Central memory CD4-positive, alpha-beta T cell (primary cell): ENCODE data around the gene CH25H.
A peak's percentile ranks its signal among the peaks of the same experiment; 100 is the strongest.

Experiments used
- DNase-seq: peaks from one replicate; pipeline ENCODE4 v3.0.0; 2022

The CH25H gene

DNA sequence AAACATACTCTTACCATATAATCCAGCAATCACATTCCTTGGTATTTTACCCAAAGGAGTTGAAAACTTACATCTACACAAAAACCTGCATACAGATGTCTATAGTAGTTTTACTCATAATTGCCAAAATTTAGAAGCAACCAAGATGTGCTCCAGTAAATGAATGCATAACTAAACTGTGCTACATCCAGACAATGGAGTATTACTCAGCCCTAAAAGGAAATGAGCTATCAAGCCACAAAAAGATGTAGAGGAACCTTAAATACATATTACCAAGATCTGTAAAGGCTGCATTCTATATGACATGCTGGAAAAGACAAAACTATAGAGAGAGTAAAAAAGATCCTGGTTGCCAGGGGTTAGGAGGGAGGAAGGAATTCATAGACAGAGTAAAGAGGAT, 21.8 kb upstream of the CH25H start:
- no peak for DNase-seq

DNA sequence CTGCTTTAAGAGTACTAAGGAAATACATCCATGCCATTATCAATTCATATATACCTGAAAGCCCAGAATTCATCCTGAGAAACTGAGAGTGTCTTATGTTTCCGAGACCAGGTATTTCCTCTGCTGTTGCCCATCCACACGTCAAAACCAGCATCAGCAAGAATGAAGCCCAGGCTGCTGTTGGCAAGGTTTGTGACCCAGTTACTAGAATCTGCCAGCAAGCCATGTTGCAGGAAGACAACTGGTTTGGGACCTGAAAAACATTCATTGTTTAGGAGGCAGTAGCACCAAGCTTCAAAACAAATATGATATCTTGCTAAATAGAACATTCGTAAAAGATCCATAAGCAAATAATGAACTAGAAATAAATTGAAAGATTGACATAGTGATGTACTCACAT, 21.0 kb upstream of the CH25H start:
- no peak for DNase-seq

DNA sequence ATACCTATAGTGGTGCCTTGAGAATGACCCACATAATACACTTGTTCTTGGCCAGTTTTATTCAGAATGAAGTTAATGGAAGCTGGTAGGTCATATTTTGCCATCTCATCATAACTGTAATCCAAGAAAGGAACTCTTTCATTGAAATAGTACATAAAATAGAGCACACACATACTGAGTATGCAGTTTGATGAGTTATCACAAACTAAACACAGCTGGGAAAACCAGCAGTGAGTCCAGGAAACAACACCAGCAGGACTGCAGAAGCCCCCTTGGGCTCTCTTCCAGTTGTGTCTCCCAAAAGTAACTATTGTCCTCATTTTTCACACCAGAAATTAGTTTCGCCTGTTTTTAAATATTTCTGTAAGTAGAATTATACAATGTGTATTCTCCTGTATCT, 19.8 kb upstream of the CH25H start:
- DNase-seq = no peak

DNA sequence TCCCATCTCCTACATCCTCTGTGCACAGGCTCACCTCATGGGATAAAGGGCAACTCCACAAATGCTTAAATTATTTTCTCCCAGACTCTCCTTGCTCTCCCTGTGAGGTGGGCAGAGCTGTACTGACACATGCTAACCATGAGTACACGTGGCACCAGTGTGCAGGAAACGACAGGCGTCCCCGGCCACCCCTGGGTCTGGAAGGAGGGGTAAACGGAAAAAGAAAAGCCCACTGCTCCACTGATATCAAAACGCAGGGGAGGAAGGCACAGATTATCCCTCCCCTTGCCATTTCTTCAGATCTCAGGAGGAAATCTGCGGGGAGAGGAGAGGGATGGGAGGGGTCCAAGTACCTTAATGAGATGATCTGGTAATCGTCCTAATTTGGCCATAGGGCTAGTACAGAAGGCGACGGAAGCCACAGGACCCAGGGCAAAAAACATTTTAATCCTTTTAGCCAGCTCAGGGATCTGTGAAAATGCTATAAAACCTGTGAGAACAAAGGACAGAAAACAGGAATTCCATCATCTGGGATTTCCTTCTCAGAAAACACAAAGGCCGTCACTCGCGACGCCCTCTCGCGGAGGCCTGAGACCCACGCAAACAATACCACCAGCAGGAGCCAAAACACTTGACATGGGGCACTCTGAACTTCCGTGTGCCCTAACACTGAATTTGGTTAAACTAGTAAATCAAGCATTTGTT, 17.8 kb upstream of the CH25H start:
- DNase-seq = no peak

DNA sequence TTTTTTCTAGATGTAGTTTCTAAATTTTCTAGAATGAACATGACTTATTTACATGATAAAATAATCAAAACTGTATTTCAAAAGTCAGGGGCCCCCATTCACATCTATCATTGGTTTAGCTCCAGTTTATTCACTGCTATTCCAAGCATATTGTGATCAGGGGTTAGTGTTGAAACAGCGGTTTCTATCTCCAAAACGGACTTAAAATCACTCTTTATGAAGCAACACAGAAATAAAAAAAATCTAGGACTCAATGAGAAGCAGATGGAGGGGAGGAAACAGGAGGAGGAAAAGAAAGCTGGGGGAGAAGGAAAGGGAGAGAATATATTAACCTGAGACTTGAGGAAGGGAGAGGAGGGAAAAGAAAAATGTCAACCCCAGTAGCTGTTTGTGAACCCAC, 14.8 kb upstream of the CH25H start:
- DNase-seq = no peak

DNA sequence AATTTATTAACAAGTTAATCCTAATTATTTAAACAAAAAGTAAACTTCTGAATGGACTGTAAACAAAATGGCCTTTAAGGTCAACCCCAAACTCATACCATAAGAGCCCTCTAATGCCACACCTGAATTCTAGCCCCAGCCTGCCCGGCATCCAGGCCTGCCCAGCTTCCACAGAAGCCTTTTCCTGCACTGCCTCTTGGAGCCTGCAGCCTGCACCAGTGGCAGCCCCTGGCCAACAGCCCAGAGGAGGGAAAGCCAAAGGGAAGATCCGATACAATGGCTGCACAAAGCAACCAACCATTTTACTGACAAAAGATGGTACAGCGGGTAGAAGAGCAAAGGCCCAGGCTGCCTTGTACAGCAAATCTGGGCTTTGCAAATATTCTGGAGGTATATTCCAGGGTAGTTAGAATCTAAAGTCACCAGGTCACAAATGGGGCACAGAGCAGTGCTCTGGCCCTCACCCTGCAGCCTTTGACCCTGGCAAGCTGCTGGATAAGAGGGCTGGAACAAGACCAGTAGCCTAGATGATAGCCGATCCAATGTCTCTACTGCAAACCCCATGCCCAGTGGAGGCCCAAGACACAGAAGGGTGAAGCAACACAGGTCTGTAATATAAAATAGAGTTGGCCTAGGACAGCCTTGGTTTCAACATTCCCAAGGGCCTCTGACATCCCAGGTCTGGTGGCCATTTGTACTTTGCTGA, 12.5 kb upstream of the CH25H start:
- DNase-seq = no peak

DNA sequence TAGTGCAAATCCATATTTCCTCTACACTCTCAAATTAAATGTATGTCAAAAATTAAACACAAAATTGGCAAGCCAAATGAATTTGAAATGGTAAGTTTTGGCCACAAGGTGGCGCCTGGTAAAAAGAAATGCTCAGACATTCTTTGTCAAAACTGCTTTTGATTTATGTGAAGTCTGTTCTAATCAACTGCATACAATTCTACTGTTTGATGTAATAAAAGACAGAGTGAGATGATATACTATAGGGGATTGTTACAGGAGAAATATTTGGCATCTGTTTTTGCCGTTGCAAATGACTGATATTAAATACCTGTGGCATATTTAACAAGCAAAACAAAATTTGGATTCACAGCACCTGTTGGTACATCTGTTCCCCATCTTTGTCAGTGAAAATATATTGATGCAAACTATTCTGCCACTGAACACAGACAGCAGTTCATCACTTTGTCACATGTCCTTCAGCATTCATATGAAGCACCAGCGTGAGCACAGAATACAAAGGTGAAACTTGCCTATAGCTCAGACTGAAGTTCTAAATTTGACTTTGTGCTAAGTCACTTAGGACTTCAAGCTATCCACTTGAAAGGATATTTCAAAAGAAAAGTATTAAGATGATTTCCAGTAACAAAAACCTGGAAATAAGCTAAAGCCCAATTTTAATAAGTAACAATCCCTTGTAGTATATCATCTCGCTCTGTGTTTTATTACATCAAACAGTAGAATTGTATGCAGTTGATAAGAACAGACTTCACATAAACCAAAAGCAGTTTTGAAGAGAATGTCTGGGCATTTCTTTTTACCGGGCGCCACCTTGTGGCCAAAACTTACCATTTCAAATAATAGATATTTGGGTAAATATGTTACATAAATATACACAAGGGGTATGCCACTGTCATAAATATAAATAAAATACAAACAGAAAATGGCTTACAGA, 10.2 kb upstream of the CH25H start:
- peak; percentile 51 for DNase-seq

DNA sequence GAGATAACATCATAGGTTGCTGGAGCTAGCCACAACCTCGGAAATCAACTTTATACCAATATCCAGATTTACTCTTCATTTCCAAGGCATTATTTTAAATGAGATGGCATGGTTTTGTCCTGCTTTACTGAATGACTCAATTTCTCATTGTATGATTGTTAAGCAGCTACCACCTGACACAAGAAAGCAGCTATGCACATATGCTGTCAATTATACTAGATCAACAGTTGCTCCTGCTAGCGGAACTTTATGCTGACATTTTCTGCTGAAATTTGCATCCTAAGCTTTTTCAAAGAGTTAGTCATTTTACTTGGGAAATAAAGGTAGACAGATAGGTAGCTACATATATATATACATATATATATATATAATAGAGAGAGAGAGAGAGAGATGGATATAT, 8.9 kb upstream of the CH25H start:
- no peak for DNase-seq

DNA sequence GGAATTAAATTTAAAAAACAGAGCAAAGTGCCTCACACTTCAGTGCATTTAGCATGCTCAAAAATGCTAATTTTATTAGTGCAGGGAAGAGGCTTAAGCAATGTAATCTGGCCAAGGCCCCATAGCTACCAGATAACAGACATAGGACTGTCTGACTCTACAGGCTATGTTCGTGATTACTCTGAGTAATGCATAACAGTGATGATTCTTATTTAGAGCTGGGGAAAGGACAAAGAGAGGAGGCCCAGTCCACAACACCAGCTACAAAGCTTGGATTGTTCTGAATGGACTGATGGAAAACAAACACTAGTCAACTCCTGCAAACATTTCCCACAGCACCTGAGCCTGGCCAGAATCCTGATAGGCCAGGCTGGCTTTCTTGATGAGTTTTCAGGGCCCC, 8.4 kb upstream of the CH25H start:
- no peak for DNase-seq

DNA sequence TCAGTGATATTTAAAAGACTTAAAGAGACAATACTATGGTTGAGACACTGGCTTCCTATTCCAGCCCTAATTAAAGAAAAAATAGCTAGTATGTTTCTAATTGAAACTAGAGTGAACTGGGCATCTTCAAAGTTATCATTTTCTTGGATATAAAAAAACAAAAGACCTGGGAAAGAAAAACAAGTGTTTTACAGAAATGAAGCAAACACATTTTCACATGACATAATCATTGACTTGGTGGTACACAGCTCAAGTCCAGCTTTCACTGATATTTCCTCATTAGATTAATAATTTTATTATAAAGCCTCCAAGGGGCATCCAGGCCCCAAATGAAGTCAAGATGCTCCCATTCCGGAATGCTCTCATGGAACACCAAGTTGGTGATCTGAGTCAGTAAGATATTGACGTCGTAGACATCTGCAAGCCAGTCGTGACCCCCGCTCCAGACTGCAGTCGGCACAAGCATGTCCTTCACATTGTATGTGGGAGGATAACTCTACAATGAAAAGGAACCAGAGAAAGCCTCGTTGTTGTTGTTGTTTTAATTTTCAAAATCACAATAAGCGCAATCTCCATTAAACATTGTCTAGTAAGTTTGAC, 7.5 kb upstream of the CH25H start:
- DNase-seq = no peak

DNA sequence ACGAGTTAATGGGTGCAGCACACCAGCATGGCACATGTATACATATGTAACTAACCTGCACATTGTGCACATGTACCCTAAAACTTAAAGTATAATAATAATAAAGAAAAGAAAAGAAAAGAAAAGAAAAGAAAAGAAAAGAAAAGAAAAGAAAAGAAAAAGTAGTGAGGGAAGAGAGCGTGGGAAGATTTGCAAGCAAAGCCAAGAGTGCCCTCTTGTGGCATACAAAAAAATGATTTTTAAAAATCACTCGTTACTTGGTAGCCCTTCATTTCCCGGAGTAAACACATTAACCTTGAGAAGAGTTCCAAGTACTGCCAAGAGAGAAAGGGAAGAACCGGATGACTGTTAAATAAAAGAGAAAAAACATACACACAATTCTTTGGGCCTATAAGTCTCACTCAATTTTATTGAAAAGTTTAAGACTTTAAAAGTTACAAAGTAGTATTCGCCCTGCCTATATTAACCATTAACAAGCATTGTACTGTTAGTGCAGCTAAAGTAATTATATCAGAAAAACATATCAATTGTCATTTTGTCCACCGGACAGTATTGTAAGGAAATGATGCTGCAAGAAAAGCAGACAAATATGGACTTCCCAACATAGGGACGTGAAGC, 6.2 kb upstream of the CH25H start:
- peak; percentile 36 for DNase-seq

DNA sequence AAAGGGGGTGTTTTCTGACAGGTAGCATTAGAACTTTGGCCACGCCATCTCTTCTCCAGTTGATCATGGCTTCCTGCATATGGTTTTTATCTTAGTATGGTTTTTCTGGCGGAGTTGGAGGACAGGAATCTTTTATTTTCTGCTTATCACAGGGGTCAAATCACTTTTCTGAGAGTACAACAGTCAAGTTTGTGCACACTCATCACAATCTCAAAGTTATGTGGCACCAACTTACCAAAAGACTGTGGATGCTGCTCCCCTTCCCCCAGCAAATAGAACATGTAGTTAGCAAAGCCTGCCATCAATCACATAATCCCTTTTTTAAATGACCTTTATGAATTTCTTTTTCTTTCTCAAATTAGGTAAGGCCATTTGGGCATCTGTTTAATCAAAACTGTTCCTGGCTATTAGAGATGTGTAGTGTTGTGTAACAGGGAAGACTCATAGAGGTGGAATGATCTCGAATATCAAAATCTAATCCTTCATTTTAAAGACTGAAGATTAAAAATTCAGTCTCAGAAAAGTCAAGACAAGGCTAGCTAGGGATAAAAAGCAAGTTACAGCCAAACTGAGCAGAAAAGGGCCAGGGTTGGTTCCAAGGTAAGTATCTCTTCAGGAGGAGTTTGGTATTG, 3.8 kb upstream of the CH25H start:
- no peak for DNase-seq

DNA sequence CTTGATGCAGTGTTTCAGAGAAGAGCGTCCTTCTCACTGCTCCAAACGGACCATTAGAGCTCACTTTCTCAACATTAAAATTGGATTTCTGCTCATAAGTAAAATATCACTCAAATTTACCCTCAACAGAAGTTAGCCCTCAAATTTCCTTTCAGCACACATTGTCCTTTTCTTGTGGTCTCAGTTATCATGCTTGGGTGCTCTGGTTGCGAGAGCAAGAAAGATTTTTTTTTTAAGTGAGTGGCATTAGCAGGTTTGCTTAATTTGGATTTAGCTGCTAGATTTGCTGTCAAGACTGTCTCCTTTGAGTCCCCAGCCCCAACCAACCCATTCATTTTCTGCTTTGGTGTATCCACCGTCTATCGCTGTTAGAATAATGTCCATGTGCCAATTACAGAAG, 2.6 kb upstream of the CH25H start:
- DNase-seq = no peak

DNA sequence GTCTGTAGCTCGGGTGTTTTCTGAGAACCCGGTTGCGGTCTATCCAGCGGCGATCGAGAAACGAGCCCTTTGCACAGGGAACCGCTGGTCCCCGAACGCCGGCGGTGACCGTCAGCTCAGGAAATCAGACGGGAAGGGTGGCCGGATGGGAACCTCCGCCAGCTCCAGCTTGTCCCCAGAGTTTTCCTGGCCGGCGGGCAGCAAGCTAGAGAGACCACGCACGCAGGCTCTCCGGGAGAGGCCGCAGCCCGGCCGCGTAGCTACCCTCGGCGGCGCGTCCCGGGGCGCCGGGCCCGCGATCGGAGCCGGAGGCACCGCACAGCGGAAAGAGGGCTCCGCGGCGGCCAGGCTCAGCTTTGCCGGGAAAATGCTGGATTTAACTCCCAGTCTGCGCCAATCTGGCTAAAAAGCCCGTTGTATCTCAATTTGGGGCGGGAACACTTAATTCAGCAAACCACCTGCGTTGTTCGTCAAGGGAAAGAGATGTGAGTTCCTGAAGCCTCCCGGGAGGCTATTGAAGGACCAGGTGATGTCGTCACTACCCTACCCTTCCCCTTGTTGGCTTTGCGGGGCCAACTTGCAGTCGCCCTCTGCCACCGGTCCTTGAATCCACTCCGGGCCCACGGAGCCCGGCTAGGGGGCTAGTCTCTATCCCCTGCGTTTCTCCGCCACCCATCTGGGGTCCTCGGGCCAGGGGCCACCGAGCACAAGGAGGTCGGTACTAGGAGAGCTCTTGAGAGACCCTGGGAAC, 859 bp upstream of the CH25H start:
- DNase-seq = peak; percentile 6

DNA sequence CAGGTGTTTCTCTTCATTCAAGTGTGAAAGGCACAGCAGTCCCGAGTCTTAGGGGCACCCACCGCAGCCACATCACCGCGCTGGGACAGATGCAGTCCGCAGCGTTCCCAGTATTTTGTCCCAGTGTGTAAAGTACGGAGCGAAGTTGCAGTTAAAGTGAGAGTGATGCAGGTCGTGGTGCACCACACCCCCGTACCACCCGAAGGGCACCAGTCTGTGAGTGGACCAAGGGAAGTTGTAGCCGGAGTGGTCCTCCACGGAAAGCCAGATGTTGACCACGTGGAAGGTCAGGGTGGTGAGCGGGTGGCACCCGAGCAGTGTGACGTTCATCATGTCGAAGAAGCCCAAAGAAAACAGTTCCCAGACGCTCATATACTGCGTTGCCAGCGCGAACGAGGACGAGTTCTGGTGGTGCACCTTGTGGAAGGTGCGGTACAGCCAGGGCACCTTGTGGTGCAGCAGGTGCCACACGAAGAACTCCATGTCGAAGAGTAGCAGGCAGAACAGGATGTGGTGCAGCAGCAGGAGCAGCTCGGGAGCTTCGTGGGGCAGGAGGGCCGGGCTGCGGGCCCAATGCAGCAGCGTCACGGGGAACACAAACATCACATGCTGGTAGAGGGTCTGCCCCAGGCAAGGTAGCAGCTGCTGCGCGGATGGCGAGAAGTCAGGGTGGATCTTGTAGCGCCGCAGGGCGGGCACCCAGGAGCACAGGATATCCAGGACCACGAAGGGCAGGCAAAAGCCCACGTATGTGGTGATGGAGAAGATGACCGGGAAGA, 526 bp downstream of the CH25H start:
- peak; percentile 68 for DNase-seq

DNA sequence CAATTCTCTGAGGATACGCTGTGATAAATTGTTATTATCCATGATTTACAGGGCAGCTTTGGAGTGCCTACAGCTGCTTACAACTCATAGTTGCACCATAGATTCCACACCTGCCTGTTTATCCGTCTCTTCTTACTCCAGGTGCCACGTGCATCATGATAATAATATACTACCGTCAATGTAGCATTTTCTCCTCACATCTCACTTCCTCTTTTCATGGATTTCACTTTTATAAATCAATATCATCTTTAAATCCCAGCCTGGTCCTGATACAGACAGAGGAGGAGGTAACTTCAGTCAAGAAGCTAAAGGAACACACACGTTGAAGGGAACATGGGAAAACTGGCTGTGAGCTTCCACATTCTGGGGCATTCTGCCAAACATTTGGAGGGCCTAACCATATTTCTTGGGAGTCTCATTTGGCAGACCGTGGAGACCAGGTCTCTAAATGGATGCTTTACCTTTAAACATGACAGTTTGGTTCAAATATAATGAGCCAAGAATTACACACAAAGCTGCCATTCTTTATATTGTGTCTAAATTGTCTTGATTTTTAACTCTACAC, 2.4 kb downstream of the CH25H start:
- DNase-seq = no peak

DNA sequence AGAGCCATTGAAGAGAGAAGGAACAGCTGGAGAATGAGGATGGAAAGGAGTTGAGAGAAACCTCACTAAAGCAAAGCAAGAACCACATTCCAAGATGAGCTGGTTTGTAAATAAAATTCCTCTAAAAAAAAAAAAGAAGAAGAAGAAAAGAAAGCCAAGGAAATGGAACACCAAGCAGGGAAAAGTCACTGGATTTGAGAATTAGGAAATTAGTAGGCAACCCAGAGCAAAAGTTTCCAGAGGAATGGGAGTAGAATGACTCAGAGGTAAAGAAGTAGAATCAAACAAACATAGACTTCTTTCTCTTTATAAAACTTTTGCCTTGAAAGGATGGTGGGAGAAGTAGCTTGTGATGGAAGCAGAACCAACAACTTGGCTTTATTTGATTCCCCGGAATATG, 3.9 kb downstream of the CH25H start:
- no peak for DNase-seq

DNA sequence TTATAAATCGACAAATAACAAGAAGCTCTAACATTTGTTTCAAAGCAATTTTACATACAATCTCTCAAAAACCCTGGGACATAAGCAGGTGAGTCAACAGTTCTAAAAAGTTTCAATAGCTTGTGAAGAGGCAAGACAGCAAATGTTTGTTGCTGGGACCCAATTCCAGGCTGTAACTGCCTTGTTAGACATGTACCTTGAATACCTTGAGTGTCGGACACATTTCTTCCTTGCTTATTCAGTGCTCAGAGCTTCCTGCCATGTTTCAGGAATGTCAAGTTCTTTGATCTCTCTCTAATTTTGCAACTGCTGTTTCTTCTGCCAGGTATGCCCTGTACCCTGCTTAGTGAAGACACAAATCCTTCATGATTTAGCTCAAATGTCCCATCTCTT, 5.1 kb downstream of the CH25H start:
- DNase-seq = no peak

DNA sequence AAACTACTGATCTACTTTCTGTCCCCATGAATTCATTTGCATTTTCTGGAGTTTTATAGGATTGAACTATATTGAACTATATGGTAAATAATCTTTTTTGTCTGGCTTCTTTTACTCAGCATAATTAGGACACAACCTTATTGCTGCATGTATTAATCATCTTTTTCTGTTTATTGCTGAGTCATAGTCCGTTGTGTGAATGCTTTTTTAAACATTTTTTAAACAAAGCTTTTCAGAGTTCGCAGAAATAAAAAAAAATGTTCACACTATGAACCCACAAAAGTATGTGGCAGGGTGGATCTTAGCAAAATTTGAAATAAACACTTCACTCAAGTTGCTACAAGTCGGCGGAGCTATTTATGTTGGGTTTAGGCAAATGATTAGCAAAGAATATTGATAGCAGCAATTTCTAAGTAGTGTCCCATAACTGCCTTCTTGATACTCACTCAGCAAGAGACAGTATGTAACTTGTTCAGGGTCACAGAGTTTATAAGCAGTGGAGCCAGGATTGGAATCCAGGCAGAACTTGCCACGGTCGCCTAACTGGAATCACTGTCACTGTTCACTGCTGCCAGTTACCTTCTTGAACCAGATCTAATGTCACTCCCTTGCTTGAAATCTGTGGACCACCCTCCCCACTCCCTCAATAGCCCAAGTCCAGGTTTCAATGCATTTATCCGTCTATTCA, 5.6 kb downstream of the CH25H start:
- DNase-seq = no peak

DNA sequence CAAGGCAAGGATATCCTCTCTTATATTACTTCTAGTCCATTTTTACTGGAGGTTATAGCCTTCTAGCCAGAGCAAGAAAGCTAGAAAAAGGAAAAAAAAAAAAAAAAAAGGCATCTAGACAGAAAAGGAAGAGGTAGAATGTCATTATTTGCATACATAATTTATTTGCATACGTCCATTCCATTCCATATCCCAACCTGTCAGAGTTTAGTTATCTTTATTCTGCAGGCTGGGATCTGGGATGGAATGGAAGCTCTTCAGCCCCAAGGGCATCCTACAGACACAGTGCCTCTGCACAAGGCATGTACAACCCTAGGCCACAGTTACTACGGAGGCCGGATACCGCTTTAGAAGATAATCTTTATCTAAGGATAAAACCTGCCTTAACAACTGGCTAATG, 9.6 kb downstream of the CH25H start:
- no peak for DNase-seq
